Mammary epithelial cell (primary cell): ENCODE data around the gene TYW1.

Source experiments
- EZH2 ChIP-seq: IDR thresholded peaks from 2 replicates; pipeline ENCODE4 v1.6.1; 2012; ENCODE audit warnings: low read length, inconsistent platforms, borderline replicate concordance
- TF ChIP-seq, protein P1 (sequence below), 2 donors: IDR thresholded peaks in 1 of 2; conservative IDR thresholded peaks in 1 of 2; 2 replicates each; pipeline ENCODE4 v1.5.1; 2011 to 2012; ENCODE audit warnings: inconsistent platforms in 2 of 2, low read length in 2 of 2, mild to moderate bottlenecking in 2 of 2, control low read depth in 1 of 2, low read depth in 1 of 2; ENCODE audit not compliant: insufficient read depth in 1 of 2; ENCODE audit errors: extremely low read depth in 1 of 2

GRCh38 chr7:66960192-66960591, 36.4 kb upstream of the TYW1 start:
- TF ChIP-seq, protein P1, sequence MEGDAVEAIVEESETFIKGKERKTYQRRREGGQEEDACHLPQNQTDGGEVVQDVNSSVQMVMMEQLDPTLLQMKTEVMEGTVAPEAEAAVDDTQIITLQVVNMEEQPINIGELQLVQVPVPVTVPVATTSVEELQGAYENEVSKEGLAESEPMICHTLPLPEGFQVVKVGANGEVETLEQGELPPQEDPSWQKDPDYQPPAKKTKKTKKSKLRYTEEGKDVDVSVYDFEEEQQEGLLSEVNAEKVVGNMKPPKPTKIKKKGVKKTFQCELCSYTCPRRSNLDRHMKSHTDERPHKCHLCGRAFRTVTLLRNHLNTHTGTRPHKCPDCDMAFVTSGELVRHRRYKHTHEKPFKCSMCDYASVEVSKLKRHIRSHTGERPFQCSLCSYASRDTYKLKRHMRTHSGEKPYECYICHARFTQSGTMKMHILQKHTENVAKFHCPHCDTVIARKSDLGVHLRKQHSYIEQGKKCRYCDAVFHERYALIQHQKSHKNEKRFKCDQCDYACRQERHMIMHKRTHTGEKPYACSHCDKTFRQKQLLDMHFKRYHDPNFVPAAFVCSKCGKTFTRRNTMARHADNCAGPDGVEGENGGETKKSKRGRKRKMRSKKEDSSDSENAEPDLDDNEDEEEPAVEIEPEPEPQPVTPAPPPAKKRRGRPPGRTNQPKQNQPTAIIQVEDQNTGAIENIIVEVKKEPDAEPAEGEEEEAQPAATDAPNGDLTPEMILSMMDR (conservative IDR thresholded peaks at IDR 0.05 in 1 of 2, IDR thresholded peaks at IDR 0.05 in 1 of 2; ENCODE audit: extremely low read depth in 1 of 2, insufficient read depth in 1 of 2, low read depth in 1 of 2, low read length in 2 of 2), result no peak
- no peak for TF ChIP-seq EZH2
